ENCODE measurements around the gene HOPX.
"Not testable (repeated sequence)": the region's sequence is repeated elsewhere in the genome, so short reads cannot be mapped to it uniquely, and the experiment has no call there.

HOPX gene

GRCh38 chr4:56671373-56671772, 9.7 kb downstream of the HOPX start:
- H3K4me3 ChIP-seq (ENCODE audit: low read depth, low read length), result no peak overlapping the region
- TF ChIP-seq CTCF (IDR thresholded peaks at IDR 0.05; ENCODE audit: low read depth, low read length), result no peak
- no peak for DNase-seq (ENCODE audit: low read depth, low spot score)
- in situ Hi-C loops (cut with HindIII; ENCODE audit: low sequenced_read_pairs), result no loop called here

- DNase-seq (ENCODE audit: low read depth, low spot score), result no peak
- peak; percentile 36 for TF ChIP-seq CTCF (IDR thresholded peaks at IDR 0.05; ENCODE audit: low read depth, low read length)
- H3K4me3 ChIP-seq (ENCODE audit: low read depth, low read length), result no peak overlapping the region
- in situ Hi-C loops (cut with HindIII; ENCODE audit: low sequenced_read_pairs), result no loop called here
These were observed 12.8 kb downstream of the HOPX start for GRCh38 chr4:56668267-56668666.

- DNase-seq (ENCODE audit: low read depth, low spot score); in situ Hi-C loops (cut with HindIII; ENCODE audit: low sequenced_read_pairs); H3K4me3 ChIP-seq (ENCODE audit: low read depth, low read length): not testable (repeated sequence)
These were observed 13.7 kb downstream of the HOPX start for GRCh38 chr4:56667396-56667795.

- no peak for TF ChIP-seq CTCF (IDR thresholded peaks at IDR 0.05; ENCODE audit: low read depth, low read length)
- peak; percentile 42 for DNase-seq (ENCODE audit: low read depth, low spot score)
- in situ Hi-C loops (cut with HindIII; ENCODE audit: low sequenced_read_pairs), result no loop called here
- no peak overlapping the region for H3K4me3 ChIP-seq (ENCODE audit: low read depth, low read length)
These were observed 14.8 kb downstream of the HOPX start for GRCh38 chr4:56666279-56666678.

- no peak overlapping the region for H3K4me3 ChIP-seq (ENCODE audit: low read depth, low read length)
- no peak for DNase-seq (ENCODE audit: low read depth, low spot score)
- TF ChIP-seq CTCF (IDR thresholded peaks at IDR 0.05; ENCODE audit: low read depth, low read length), result no peak
- in situ Hi-C loops (cut with HindIII; ENCODE audit: low sequenced_read_pairs), result no loop called here
These were observed 15.3 kb downstream of the HOPX start for GRCh38 chr4:56665781-56666180.

- TF ChIP-seq CTCF (IDR thresholded peaks at IDR 0.05; ENCODE audit: low read depth, low read length), result no peak
- in situ Hi-C loops (cut with HindIII; ENCODE audit: low sequenced_read_pairs), result no loop called here
- DNase-seq (ENCODE audit: low read depth, low spot score), result no peak
- no peak overlapping the region for H3K4me3 ChIP-seq (ENCODE audit: low read depth, low read length)
These were observed 18.2 kb downstream of the HOPX start for GRCh38 chr4:56662782-56663468.

GRCh38 chr4:56659946-56660345, 21.1 kb downstream of the HOPX start:
- no peak overlapping the region for H3K4me3 ChIP-seq (ENCODE audit: low read depth, low read length)
- in situ Hi-C loops (cut with HindIII; ENCODE audit: low sequenced_read_pairs), result no loop called here
- DNase-seq (ENCODE audit: low read depth, low spot score), result no peak
- no peak for TF ChIP-seq CTCF (IDR thresholded peaks at IDR 0.05; ENCODE audit: low read depth, low read length)
